ENCODE data around the gene MCOLN2. TPM values are rescaled to one million over a fixed set of nuclear protein-coding genes. Genes with fewer than 3 reads are reported as not detected.
A peak's percentile ranks its signal among the peaks of the same experiment; 100 is the strongest.

MCOLN2 gene
- total and polyA plus RNA-seq, 4 donors: 0.16 to 0.28 (median 0.25) TPM; not detected in 1

DNA sequence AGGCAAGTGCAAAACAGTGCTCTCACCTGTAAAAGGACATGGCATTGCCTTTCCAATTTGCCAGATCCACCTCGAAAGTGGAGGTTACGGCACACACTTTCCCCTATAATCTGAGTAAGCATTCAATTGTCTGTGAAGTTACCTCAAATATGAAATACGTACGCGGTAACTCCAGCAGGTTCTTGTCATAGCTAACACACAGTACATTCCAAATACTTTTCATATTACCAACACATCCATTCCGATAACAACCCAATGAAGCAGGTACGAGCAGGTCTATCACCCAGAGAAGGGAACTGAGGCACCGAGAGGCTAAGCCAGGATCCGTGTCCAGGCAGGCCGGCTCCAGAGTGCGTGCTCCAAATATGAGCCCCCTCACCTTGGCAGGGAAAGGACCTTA is 57.2 kb downstream of the MCOLN2 start:
- Histone ChIP-seq H3K9ac (ENCODE audit: low read depth in 1 of 2, low read length in 2 of 2) (no peak overlapping the region), H3K36me3 (ENCODE audit: control insufficient read depth in 4 of 4, insufficient read depth in 3 of 4, low read depth in 1 of 4, low read length in 3 of 4) (no peaks in the 10 kb centered on the region), H3K27me3 (ENCODE audit: control insufficient read depth in 4 of 4, insufficient read depth in 4 of 4, low read length in 3 of 4) (no peaks in the 10 kb centered on the region), H3K9me3 (ENCODE audit: control insufficient read depth in 4 of 4, low read length in 3 of 4) (no peaks in the 10 kb centered on the region), H3K27ac (ENCODE audit: low read depth in 1 of 2, low read length in 2 of 2) (no peak overlapping the region), H3K4me3 (ENCODE audit: low read depth in 1 of 3, low read length in 3 of 3) (no peak overlapping the region), H3K4me1 (ENCODE audit: control insufficient read depth in 4 of 4, insufficient read depth in 4 of 4, low read length in 3 of 4) (peaks cover 0 to 3% (median 0%) of the 10 kb centered on the region in 4 donors)
- no peak for DNase-seq (ENCODE audit: low spot score)
- TF ChIP-seq, protein P1, sequence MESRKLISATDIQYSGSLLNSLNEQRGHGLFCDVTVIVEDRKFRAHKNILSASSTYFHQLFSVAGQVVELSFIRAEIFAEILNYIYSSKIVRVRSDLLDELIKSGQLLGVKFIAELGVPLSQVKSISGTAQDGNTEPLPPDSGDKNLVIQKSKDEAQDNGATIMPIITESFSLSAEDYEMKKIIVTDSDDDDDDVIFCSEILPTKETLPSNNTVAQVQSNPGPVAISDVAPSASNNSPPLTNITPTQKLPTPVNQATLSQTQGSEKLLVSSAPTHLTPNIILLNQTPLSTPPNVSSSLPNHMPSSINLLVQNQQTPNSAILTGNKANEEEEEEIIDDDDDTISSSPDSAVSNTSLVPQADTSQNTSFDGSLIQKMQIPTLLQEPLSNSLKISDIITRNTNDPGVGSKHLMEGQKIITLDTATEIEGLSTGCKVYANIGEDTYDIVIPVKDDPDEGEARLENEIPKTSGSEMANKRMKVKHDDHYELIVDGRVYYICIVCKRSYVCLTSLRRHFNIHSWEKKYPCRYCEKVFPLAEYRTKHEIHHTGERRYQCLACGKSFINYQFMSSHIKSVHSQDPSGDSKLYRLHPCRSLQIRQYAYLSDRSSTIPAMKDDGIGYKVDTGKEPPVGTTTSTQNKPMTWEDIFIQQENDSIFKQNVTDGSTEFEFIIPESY (IDR thresholded peaks at IDR 0.05): no peak
- TF ChIP-seq, protein P2, sequence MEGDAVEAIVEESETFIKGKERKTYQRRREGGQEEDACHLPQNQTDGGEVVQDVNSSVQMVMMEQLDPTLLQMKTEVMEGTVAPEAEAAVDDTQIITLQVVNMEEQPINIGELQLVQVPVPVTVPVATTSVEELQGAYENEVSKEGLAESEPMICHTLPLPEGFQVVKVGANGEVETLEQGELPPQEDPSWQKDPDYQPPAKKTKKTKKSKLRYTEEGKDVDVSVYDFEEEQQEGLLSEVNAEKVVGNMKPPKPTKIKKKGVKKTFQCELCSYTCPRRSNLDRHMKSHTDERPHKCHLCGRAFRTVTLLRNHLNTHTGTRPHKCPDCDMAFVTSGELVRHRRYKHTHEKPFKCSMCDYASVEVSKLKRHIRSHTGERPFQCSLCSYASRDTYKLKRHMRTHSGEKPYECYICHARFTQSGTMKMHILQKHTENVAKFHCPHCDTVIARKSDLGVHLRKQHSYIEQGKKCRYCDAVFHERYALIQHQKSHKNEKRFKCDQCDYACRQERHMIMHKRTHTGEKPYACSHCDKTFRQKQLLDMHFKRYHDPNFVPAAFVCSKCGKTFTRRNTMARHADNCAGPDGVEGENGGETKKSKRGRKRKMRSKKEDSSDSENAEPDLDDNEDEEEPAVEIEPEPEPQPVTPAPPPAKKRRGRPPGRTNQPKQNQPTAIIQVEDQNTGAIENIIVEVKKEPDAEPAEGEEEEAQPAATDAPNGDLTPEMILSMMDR (IDR thresholded peaks at IDR 0.05; ENCODE audit: low read depth, low read length, missing input control): no peak
- WGBS: 95% methylated on average over 11 of the region's 11 CpGs

DNA sequence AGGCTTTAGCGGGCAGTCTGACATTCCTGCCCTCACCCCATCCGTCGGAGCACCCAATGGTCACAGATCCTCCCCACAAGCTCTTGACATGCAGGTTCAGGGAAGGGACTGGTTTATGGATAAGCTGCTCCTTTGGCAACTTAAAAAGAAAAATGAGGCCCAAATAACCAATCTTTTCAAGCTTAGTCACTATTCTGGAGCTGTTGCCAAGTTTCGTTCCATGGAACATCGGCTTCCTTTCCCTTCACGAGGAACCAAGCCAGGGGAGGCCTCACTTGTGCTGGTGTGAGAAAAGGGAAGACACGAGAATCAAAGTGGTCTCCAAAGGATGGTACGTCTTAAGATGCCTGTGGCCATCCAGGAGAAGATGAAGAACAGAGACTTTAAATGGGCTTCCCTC is 57.8 kb downstream of the MCOLN2 start:
- H3K4me3 ChIP-seq (ENCODE audit: low read depth in 1 of 3, low read length in 3 of 3): no peak overlapping the region
- no peaks in the 10 kb centered on the region for H3K36me3 ChIP-seq (ENCODE audit: control insufficient read depth in 4 of 4, insufficient read depth in 3 of 4, low read depth in 1 of 4, low read length in 3 of 4)
- DNase-seq (ENCODE audit: low spot score): no peak
- no peaks in the 10 kb centered on the region for H3K4me1 ChIP-seq (ENCODE audit: control insufficient read depth in 4 of 4, insufficient read depth in 4 of 4, low read length in 3 of 4)
- H3K27me3 ChIP-seq (ENCODE audit: control insufficient read depth in 4 of 4, insufficient read depth in 4 of 4, low read length in 3 of 4): no peaks in the 10 kb centered on the region
- no peak overlapping the region for H3K27ac ChIP-seq (ENCODE audit: low read depth in 1 of 2, low read length in 2 of 2)
- no peak overlapping the region for H3K9ac ChIP-seq (ENCODE audit: low read depth in 1 of 2, low read length in 2 of 2)
- TF ChIP-seq EGR1 (IDR thresholded peaks at IDR 0.05; ENCODE audit: low read depth in 2 of 2): no peak
- TF ChIP-seq RXRA (IDR thresholded peaks at IDR 0.05): no peak
- TF ChIP-seq GABPA (IDR thresholded peaks at IDR 0.05 in 1 of 2, conservative IDR thresholded peaks at IDR 0.05 in 1 of 2): no peak
- no peak for TF ChIP-seq FOXA2 (IDR thresholded peaks at IDR 0.05)
- TF ChIP-seq, protein P3, sequence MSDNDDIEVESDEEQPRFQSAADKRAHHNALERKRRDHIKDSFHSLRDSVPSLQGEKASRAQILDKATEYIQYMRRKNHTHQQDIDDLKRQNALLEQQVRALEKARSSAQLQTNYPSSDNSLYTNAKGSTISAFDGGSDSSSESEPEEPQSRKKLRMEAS (IDR thresholded peaks at IDR 0.05): no peak
- TF ChIP-seq YY1 (IDR thresholded peaks at IDR 0.05): no peak
- no peak for TF ChIP-seq TAF1 (conservative IDR thresholded peaks at IDR 0.05)
- TF ChIP-seq NR2F2 (IDR thresholded peaks at IDR 0.05): no peak
- no peaks in the 10 kb centered on the region for H3K9me3 ChIP-seq (ENCODE audit: control insufficient read depth in 4 of 4, low read length in 3 of 4)
- WGBS: 86% methylated on average over 8 of the region's 8 CpGs

DNA sequence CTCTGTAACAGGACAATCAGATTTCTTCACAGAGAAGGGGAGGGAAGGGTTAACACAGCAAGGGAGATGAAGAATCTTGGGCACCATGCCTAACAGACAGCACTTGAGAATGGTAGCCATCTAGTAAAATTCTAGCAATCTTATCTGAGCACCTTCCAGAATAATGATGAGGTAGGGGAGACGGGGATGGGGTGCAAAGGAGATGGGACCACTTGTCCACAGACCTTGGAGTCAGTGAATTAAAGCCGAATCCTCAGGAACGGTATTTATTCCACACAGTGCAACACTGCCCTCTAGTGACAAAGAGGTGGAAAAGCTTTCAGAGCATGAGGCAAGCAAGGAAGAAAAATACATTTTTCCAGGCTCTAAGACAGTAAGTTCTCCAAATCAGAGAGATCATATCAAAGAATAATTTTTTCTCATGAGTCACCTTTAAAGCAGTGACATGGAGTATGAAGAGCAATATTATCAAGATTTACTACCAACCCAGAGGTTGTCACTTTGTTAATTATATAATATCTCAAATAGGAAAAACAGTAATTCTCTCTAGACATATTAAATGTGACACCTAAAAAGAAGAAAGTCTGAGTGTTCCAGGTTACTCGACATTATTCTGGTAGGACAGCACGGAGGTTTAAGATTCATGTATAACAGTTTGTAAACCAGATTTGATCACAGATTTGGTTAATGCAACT is 60.6 kb downstream of the MCOLN2 start:
- H3K9ac ChIP-seq (ENCODE audit: low read depth in 1 of 2, low read length in 2 of 2): no peak overlapping the region
- H3K36me3 ChIP-seq (ENCODE audit: control insufficient read depth in 4 of 4, insufficient read depth in 3 of 4, low read depth in 1 of 4, low read length in 3 of 4): no peaks in the 10 kb centered on the region
- H3K9me3 ChIP-seq (ENCODE audit: control insufficient read depth in 4 of 4, low read length in 3 of 4): no peaks in the 10 kb centered on the region
- H3K27me3 ChIP-seq (ENCODE audit: control insufficient read depth in 4 of 4, insufficient read depth in 4 of 4, low read length in 3 of 4): no peaks in the 10 kb centered on the region
- TF ChIP-seq GABPA (IDR thresholded peaks at IDR 0.05 in 1 of 2, conservative IDR thresholded peaks at IDR 0.05 in 1 of 2): no peak
- TF ChIP-seq, protein P2 (IDR thresholded peaks at IDR 0.05; ENCODE audit: low read depth, low read length, missing input control): peak; percentile 98
- peak; percentile 96 to 97 for TF ChIP-seq RAD21 (IDR thresholded peaks at IDR 0.05)
- TF ChIP-seq FOXA1 (IDR thresholded peaks at IDR 0.05): no peak
- TF ChIP-seq NR2F2 (IDR thresholded peaks at IDR 0.05): no peak
- no peak for TF ChIP-seq EGR1 (IDR thresholded peaks at IDR 0.05; ENCODE audit: low read depth in 2 of 2)
- TF ChIP-seq, protein P4, sequence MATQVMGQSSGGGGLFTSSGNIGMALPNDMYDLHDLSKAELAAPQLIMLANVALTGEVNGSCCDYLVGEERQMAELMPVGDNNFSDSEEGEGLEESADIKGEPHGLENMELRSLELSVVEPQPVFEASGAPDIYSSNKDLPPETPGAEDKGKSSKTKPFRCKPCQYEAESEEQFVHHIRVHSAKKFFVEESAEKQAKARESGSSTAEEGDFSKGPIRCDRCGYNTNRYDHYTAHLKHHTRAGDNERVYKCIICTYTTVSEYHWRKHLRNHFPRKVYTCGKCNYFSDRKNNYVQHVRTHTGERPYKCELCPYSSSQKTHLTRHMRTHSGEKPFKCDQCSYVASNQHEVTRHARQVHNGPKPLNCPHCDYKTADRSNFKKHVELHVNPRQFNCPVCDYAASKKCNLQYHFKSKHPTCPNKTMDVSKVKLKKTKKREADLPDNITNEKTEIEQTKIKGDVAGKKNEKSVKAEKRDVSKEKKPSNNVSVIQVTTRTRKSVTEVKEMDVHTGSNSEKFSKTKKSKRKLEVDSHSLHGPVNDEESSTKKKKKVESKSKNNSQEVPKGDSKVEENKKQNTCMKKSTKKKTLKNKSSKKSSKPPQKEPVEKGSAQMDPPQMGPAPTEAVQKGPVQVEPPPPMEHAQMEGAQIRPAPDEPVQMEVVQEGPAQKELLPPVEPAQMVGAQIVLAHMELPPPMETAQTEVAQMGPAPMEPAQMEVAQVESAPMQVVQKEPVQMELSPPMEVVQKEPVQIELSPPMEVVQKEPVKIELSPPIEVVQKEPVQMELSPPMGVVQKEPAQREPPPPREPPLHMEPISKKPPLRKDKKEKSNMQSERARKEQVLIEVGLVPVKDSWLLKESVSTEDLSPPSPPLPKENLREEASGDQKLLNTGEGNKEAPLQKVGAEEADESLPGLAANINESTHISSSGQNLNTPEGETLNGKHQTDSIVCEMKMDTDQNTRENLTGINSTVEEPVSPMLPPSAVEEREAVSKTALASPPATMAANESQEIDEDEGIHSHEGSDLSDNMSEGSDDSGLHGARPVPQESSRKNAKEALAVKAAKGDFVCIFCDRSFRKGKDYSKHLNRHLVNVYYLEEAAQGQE (IDR thresholded peaks at IDR 0.05): no peak
- H3K27ac ChIP-seq (ENCODE audit: low read depth in 1 of 2, low read length in 2 of 2): no peak overlapping the region
- no peak overlapping the region for H3K4me3 ChIP-seq (ENCODE audit: low read depth in 1 of 3, low read length in 3 of 3)
- 3% methylated on average over 5 of the region's 5 CpGs for WGBS
- no peak for DNase-seq (ENCODE audit: low spot score)
- H3K4me1 ChIP-seq (ENCODE audit: control insufficient read depth in 4 of 4, insufficient read depth in 4 of 4, low read length in 3 of 4): no peaks in the 10 kb centered on the region
